SK-N-SH (cell line): ENCODE data around the gene GCA. TPM values are rescaled to one million over a fixed set of nuclear protein-coding genes. Genes with fewer than 3 reads are reported as not detected.

ENCODE experiments used
- CTCF ChIA-PET: fragments of 300-600, 350-600 bp; formaldehyde crosslinking; extraction: SDS; loops from one replicate; lab custom pipeline; 2021; lab: Yijun Ruan, JAX
- POLR2A ChIA-PET: fragments of 350-600 bp; sonication (Branson Sonifier 250); formaldehyde crosslinking; extraction: SDS; loops from one replicate; lab custom pipeline; 2020; ENCODE audit warnings: antibody characterized with exemption, inconsistent platforms; lab: Yijun Ruan, JAX
- DNase-seq: peaks from one replicate; pipeline ENCODE4 v3.0.0; 2012
- H2AFZ ChIP-seq: fragments of 200-600 bp; sonication (generic); 2 replicates; pipeline ENCODE4 v1.8.1; 2016; ENCODE audit warnings: antibody characterized with exemption, mild to moderate bottlenecking, low read depth
- H3F3A ChIP-seq: fragments of 200-600 bp; sonication (generic); replicated peaks from 2 replicates; pipeline ENCODE3; 2016; ENCODE audit warnings: antibody characterized with exemption, mild to moderate bottlenecking; ENCODE audit not compliant: insufficient read depth
- H3K27ac ChIP-seq, 2 experiments: fragments of 200-500 bp in 1 of 2; fragments of 200-600 bp in 1 of 2; sonication (Bioruptor generic) in 1 of 2; sonication (generic), shearing (Covaris generic) in 1 of 2; 2 replicates each; pipeline versions ENCODE4 v1.5.1 to v1.6.1; 2014 to 2016; ENCODE audit warnings: low read depth in 2 of 2, inconsistent platforms in 1 of 2, low read length in 1 of 2, mild to moderate bottlenecking in 1 of 2, mixed read lengths in 1 of 2
- H3K27me3 ChIP-seq: fragments of 200-600 bp; sonication (generic), shearing (Covaris generic); 2 replicates; pipeline ENCODE4 v1.6.1; 2016; ENCODE audit warnings: mixed run types; ENCODE audit not compliant: insufficient read depth
- H3K36me3 ChIP-seq, 2 experiments: fragments of 200-500 bp in 1 of 2; fragments of 200-600 bp in 1 of 2; sonication (Bioruptor generic) in 1 of 2; sonication (generic) in 1 of 2; replicated peaks in 1 of 2; 2 replicates each; pipeline versions ENCODE3 to v1.5.1; 2014 to 2016; ENCODE audit warnings: low read length in 1 of 2, mild to moderate bottlenecking in 1 of 2; ENCODE audit not compliant: insufficient read depth in 2 of 2, control insufficient read depth in 1 of 2
- H3K4me1 ChIP-seq, 2 experiments: fragments of 200-500 bp in 1 of 2; fragments of 200-600 bp in 1 of 2; sonication (Bioruptor generic) in 1 of 2; sonication (generic), shearing (Covaris generic) in 1 of 2; 2 replicates each; pipeline versions ENCODE4 v1.5.1 to v1.6.1; 2014 to 2016; ENCODE audit warnings: low read depth in 1 of 2, low read length in 1 of 2, mixed run types in 1 of 2; ENCODE audit not compliant: insufficient read depth in 2 of 2, control insufficient read depth in 1 of 2
- H3K4me2 ChIP-seq: fragments of 200-600 bp; sonication (generic), shearing (Covaris generic); 2 replicates; pipeline ENCODE4 v1.6.1; 2017; ENCODE audit warnings: mixed run types
- H3K4me3 ChIP-seq, 2 experiments: fragments of 200-500 bp in 1 of 2; fragments of 200-600 bp in 1 of 2; sonication (Bioruptor generic) in 1 of 2; sonication (generic), shearing (Covaris generic) in 1 of 2; 2 replicates each; pipeline versions ENCODE4 v1.5.1 to v1.8.1; 2014 to 2016; ENCODE audit warnings: low read depth in 2 of 2, inconsistent platforms in 1 of 2, low read length in 1 of 2, mild to moderate bottlenecking in 1 of 2, mixed read lengths in 1 of 2, moderate library complexity in 1 of 2
- H3K79me2 ChIP-seq: fragments of 200-600 bp; sonication (generic); 2 replicates; pipeline ENCODE4 v1.8.1; 2017; ENCODE audit warnings: mild to moderate bottlenecking; ENCODE audit not compliant: insufficient read depth
- H3K9ac ChIP-seq: fragments of 200-600 bp; sonication (generic); 2 replicates; pipeline ENCODE4 v1.6.1; 2017; ENCODE audit warnings: mixed run types
- H3K9me2 ChIP-seq: fragments of 200-600 bp; sonication (generic); 2 replicates; pipeline ENCODE4 v1.6.1; 2017; ENCODE audit warnings: mixed run types
- H3K9me3 ChIP-seq: fragments of 200-600 bp; sonication (generic); 2 replicates; pipeline ENCODE4 v1.6.1; 2017; ENCODE audit warnings: mixed run types, mild to moderate bottlenecking, moderate library complexity
- H4K20me1 ChIP-seq: fragments of 200-600 bp; sonication (generic); 2 replicates; pipeline ENCODE4 v1.6.1; 2017; ENCODE audit warnings: mild to moderate bottlenecking, mixed run types; ENCODE audit not compliant: insufficient read depth
- EP300 ChIP-seq, 2 experiments: IDR thresholded peaks; 2 replicates each; pipeline versions ENCODE4 v1.4.0 to v1.6.1; 2012; ENCODE audit warnings: borderline replicate concordance in 1 of 2, low read depth in 1 of 2, low read length in 1 of 2
- EZH2phosphoT487 ChIP-seq: fragments of 200-600 bp; sonication (generic); IDR thresholded peaks from 2 replicates; pipeline ENCODE4 v1.6.1; 2017; ENCODE audit warnings: low read depth, mixed run types, mild to moderate bottlenecking, antibody characterized with exemption, moderate library complexity, borderline replicate concordance
- FOSL2 ChIP-seq: IDR thresholded peaks from 2 replicates; pipeline ENCODE4 v1.4.0; 2012; ENCODE audit warnings: low read depth, mild to moderate bottlenecking, moderate library complexity, borderline replicate concordance
- FOXM1 ChIP-seq: IDR thresholded peaks from 2 replicates; pipeline ENCODE4 v1.4.0; 2012; ENCODE audit warnings: low read depth, mild to moderate bottlenecking
- GATA2 ChIP-seq: sonication (generic); formaldehyde crosslinking; IDR thresholded peaks from 2 replicates; pipeline ENCODE4 v1.5.0; 2020; ENCODE audit warnings: mild to moderate bottlenecking, missing genetic modification reagents
- MEF2A ChIP-seq: IDR thresholded peaks from 2 replicates; pipeline ENCODE4 v1.4.0; 2012; ENCODE audit warnings: low read depth, borderline replicate concordance
- NFIC ChIP-seq: IDR thresholded peaks from 2 replicates; pipeline ENCODE4 v1.4.0; 2012; ENCODE audit warnings: borderline replicate concordance
- NRF1 ChIP-seq: IDR thresholded peaks from 2 replicates; pipeline ENCODE4 v1.6.1; 2012; ENCODE audit warnings: low read depth, mild to moderate bottlenecking, low read length
- RCOR1 ChIP-seq: fragments of 150-350 bp; IDR thresholded peaks from 2 replicates; pipeline ENCODE4 v1.6.1; 2017; ENCODE audit warnings: antibody characterized with exemption, low read length
- TAF1 ChIP-seq: IDR thresholded peaks from 2 replicates; pipeline ENCODE4 v1.6.1; 2012; ENCODE audit warnings: low read depth, mild to moderate bottlenecking, low read length, moderate library complexity, borderline replicate concordance
- YY1 ChIP-seq: IDR thresholded peaks from 2 replicates; pipeline ENCODE4 v1.4.0; 2012; ENCODE audit warnings: low read depth, mild to moderate bottlenecking
- WGBS: methylation state at CpG from one replicate; pipeline ENCODE4 v1.1.6; 2017; ENCODE audit warnings: low lambda C conversion rate; 5-methylcytosine and 5-hydroxymethylcytosine counted together
- polyA plus RNA-seq, 3 experiments: library from polyadenylated mRNA; depleted of rRNA; stranded (reverse); fragments of >200 nt; gene quantifications; 2 replicates each; pipeline ENCODE4 v1.2.3, GENCODE V29; 2012
- TF ChIP-seq, protein P1 (sequence below): IDR thresholded peaks from 2 replicates; pipeline ENCODE4 v1.4.0; 2012; ENCODE audit warnings: low read depth, borderline replicate concordance
- TF ChIP-seq, protein P2 (sequence below): fragments of 200-600 bp; sonication (generic); IDR thresholded peaks from 2 replicates; pipeline ENCODE4 v1.6.1; 2017; ENCODE audit warnings: antibody characterized with exemption, mild to moderate bottlenecking, moderate library complexity

GCA gene
- polyA plus RNA-seq, 1 of the 3 experiments (the other 2 are of a cell fraction), result 12.2 TPM

DNA sequence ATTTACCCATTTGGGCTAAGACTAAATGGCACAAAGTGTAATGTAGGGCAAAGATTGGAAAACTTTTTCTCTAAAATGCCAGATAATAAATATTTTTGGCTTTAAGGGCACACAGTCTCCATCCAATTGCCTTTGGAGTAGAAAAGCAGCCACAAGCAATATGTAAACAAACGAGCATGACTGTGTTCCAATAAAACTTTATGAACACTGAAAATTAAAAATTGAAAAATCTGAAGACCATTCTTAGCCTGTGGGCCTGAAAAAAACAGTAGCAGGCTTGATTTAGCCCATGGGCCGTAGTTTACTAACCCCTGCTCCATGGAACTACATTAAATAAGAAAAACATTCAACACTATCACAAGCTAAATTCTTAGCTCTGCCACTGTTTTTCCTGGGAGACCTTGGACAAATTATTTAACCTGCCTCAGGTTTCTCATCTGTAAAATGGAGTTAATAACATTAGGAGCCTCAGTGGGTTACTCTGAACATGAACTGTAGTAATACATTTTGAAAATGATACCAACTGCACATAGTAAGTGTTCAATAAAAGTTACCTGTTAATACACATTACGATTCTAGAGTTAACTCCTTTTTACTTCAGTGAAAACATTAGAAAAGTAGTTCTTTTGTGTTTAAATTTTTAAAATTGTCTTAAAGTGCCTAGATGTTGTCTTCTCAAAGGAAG lies 26.7 kb upstream of the GCA start:
- H3K9ac ChIP-seq, result no peak overlapping the region
- H2AFZ ChIP-seq, result peak overlapping the region; percentile 98
- POLR2A ChIA-PET, result no interaction called here
- no peak for DNase-seq
- H3K79me2 ChIP-seq, result no peaks in the 10 kb centered on the region
- no peaks in the 10 kb centered on the region for H3K27me3 ChIP-seq
- H3K27ac ChIP-seq, result no peak overlapping the region
- peak overlapping the region; percentile 79 for H3K4me2 ChIP-seq
- CTCF ChIA-PET, result interaction anchor here (1.1 kb wide), 1 partner anchor 125 kb away, joined by 3 read pairs; no protein-coding TSS in a partner anchor
- H4K20me1 ChIP-seq, result no peaks in the 10 kb centered on the region
- no peaks in the 10 kb centered on the region for H3K9me2 ChIP-seq
- peaks cover 5 to 9% of the 10 kb centered on the region in 2 experiments; a peak in 2 of 4 replicates for H3K4me1 ChIP-seq
- 90% methylated on average over 3 of the region's 3 CpGs for WGBS
- H3F3A ChIP-seq, result peaks cover 3% of the 10 kb centered on the region
- peak overlapping the region in 1 of 2 experiments; percentile 86; a peak in 2 of 4 replicates for H3K4me3 ChIP-seq
- no peaks in the 10 kb centered on the region for H3K9me3 ChIP-seq
- TF ChIP-seq EZH2phosphoT487 (no peak), YY1 (no peak), TAF1 (no peak), FOXM1 (no peak), MEF2A (no peak), NRF1 (no peak), FOSL2 (no peak), NFIC (no peak), EP300 (IDR thresholded peaks at IDR 0.05; ENCODE audit: borderline replicate concordance in 1 of 2, low read depth in 1 of 2, low read length in 1 of 2) (no peak), GATA2 (CRISPR knock-in tag) (no peak), RCOR1 (no peak)
- TF ChIP-seq, protein P1, sequence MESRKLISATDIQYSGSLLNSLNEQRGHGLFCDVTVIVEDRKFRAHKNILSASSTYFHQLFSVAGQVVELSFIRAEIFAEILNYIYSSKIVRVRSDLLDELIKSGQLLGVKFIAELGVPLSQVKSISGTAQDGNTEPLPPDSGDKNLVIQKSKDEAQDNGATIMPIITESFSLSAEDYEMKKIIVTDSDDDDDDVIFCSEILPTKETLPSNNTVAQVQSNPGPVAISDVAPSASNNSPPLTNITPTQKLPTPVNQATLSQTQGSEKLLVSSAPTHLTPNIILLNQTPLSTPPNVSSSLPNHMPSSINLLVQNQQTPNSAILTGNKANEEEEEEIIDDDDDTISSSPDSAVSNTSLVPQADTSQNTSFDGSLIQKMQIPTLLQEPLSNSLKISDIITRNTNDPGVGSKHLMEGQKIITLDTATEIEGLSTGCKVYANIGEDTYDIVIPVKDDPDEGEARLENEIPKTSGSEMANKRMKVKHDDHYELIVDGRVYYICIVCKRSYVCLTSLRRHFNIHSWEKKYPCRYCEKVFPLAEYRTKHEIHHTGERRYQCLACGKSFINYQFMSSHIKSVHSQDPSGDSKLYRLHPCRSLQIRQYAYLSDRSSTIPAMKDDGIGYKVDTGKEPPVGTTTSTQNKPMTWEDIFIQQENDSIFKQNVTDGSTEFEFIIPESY, result no peak
- TF ChIP-seq, protein P2, sequence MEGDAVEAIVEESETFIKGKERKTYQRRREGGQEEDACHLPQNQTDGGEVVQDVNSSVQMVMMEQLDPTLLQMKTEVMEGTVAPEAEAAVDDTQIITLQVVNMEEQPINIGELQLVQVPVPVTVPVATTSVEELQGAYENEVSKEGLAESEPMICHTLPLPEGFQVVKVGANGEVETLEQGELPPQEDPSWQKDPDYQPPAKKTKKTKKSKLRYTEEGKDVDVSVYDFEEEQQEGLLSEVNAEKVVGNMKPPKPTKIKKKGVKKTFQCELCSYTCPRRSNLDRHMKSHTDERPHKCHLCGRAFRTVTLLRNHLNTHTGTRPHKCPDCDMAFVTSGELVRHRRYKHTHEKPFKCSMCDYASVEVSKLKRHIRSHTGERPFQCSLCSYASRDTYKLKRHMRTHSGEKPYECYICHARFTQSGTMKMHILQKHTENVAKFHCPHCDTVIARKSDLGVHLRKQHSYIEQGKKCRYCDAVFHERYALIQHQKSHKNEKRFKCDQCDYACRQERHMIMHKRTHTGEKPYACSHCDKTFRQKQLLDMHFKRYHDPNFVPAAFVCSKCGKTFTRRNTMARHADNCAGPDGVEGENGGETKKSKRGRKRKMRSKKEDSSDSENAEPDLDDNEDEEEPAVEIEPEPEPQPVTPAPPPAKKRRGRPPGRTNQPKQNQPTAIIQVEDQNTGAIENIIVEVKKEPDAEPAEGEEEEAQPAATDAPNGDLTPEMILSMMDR, result no peak
- H3K36me3 ChIP-seq, result no peaks in the 10 kb centered on the region
